ENCODE data around the gene PLAAT4. TPM values are rescaled to one million over a fixed set of nuclear protein-coding genes. Genes with fewer than 3 reads are reported as not detected.
"Not testable (repeated sequence)": the region's sequence is repeated elsewhere in the genome, so short reads cannot be mapped to it uniquely, and the experiment has no call there.

PLAAT4 gene
- total and polyA plus RNA-seq, 2 donors (not counting 3 experiments of a cell fraction or from before 2014, with no cell fraction given) = 0.95 to 1.7 TPM

DNA sequence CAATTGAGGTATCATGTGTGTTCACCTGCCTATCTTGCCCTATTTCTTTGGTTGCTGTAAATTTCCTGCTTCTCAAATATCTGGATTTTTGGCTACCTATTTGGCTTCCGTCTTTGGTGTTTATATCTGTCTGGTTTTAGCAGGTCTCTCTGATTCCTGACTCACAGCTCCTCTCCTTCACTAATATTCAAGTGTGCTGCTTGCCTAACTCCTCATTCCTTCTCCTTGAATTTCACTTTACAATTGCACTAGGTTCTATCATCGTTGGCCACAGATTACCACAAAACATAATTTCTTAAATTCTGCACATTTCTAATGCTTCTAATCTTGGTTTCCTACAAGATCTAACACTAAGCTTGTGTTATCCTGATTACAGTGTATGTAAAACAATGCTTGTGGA is 5.9 kb downstream of the PLAAT4 start:
- FAIRE-seq; H3K36me3 ChIP-seq (ENCODE audit: control insufficient read depth in 2 of 2, extremely low read depth in 1 of 2, insufficient read depth in 2 of 2, low read length in 2 of 2); BruUV-seq (replicated peaks); H3K9ac ChIP-seq (replicated peaks; ENCODE audit: extremely low read depth, insufficient read depth, low read length); POLR2A ChIA-PET; H3K27me3 ChIP-seq (ENCODE audit: control insufficient read depth in 2 of 2, insufficient read depth in 2 of 2, low read length in 2 of 2); dilution Hi-C loops (cut with MboI; ENCODE audit: extremely low pct_ligation_motif_present, low sequenced_read_pairs); H3K27ac ChIP-seq (ENCODE audit: insufficient read depth, low read depth, low read length); H3K4me3 ChIP-seq (replicated peaks in 1 of 3; ENCODE audit: insufficient read depth in 1 of 3, low read depth in 1 of 3, low read length in 3 of 3); H2AFZ ChIP-seq (ENCODE audit: low read depth, low read length); H3K4me1 ChIP-seq (ENCODE audit: control insufficient read depth, extremely low read depth, insufficient read depth, low read length); intact Hi-C loops (cut with micrococcal nuclease); H3K9me3 ChIP-seq (replicated peaks; ENCODE audit: control insufficient read depth, insufficient read depth, low read length); H3K4me2 ChIP-seq (ENCODE audit: insufficient read depth, low read length); DNase-seq (ENCODE audit: low read depth, low spot score); H3K9me1 ChIP-seq (replicated peaks; ENCODE audit: control insufficient read depth, extremely low read depth, insufficient read depth, low read length); H3K79me2 ChIP-seq (ENCODE audit: control insufficient read depth, insufficient read depth, low read length); H4K20me1 ChIP-seq (replicated peaks; ENCODE audit: control insufficient read depth, extremely low read depth, insufficient read depth, low read length): not testable (repeated sequence)
- CTCF ChIA-PET = interaction anchor here (1.7 kb wide), 1 partner anchor 9 kb away, joined by 4 read pairs; no protein-coding TSS in a partner anchor

DNA sequence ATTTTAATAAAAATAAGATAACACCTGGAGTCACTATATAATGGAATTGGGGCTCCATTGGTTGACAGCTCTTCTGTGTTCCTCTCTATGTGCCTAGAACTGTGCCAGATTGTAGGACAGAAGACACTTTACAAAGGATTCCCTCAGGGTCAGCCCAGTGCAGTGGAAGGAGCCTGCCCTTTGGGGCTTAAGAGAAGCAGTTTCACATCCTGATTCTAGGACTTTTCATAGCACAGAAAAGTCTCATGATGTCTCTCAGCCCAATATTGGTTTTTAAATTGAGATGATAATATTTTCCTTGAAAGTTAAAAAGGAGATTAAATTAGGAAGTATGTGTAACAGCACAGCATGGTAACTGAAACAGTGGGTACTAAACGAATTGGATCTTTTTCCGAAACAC is 7.1 kb downstream of the PLAAT4 start:
- no TSS peak for BruUV-seq (replicated peaks)
- Histone ChIP-seq H3K9me1 (replicated peaks; ENCODE audit: control insufficient read depth, extremely low read depth, insufficient read depth, low read length) (no peaks in the 10 kb centered on the region), H3K9ac (replicated peaks; ENCODE audit: extremely low read depth, insufficient read depth, low read length) (no peak overlapping the region), H3K27ac (ENCODE audit: insufficient read depth, low read depth, low read length) (no peak overlapping the region), H3K9me3 (replicated peaks; ENCODE audit: control insufficient read depth, insufficient read depth, low read length) (no peaks in the 10 kb centered on the region), H3K79me2 (ENCODE audit: control insufficient read depth, insufficient read depth, low read length) (no peaks in the 10 kb centered on the region), H4K20me1 (replicated peaks; ENCODE audit: control insufficient read depth, extremely low read depth, insufficient read depth, low read length) (no peaks in the 10 kb centered on the region), H3K4me1 (ENCODE audit: control insufficient read depth, extremely low read depth, insufficient read depth, low read length) (no peaks in the 10 kb centered on the region), H3K27me3 (ENCODE audit: control insufficient read depth in 2 of 2, insufficient read depth in 2 of 2, low read length in 2 of 2) (peaks cover 4 to 8% of the 10 kb centered on the region in 2 experiments), H2AFZ (ENCODE audit: low read depth, low read length) (no peak overlapping the region), H3K4me2 (ENCODE audit: insufficient read depth, low read length) (no peak overlapping the region), H3K36me3 (ENCODE audit: control insufficient read depth in 2 of 2, extremely low read depth in 1 of 2, insufficient read depth in 2 of 2, low read length in 2 of 2) (no peaks in the 10 kb centered on the region), H3K4me3 (replicated peaks in 1 of 3; ENCODE audit: insufficient read depth in 1 of 3, low read depth in 1 of 3, low read length in 3 of 3) (no peak overlapping the region)
- dilution Hi-C loops (cut with MboI; ENCODE audit: extremely low pct_ligation_motif_present, low sequenced_read_pairs) = no loop called here
- no peak for TF ChIP-seq MYC (IDR thresholded peaks at IDR 0.05; ENCODE audit: low read depth, low read length)
- TF ChIP-seq POLR2AphosphoS5 (IDR thresholded peaks at IDR 0.05; ENCODE audit: insufficient read depth, low read depth, low read length) = no peak
- TF ChIP-seq, protein P1, sequence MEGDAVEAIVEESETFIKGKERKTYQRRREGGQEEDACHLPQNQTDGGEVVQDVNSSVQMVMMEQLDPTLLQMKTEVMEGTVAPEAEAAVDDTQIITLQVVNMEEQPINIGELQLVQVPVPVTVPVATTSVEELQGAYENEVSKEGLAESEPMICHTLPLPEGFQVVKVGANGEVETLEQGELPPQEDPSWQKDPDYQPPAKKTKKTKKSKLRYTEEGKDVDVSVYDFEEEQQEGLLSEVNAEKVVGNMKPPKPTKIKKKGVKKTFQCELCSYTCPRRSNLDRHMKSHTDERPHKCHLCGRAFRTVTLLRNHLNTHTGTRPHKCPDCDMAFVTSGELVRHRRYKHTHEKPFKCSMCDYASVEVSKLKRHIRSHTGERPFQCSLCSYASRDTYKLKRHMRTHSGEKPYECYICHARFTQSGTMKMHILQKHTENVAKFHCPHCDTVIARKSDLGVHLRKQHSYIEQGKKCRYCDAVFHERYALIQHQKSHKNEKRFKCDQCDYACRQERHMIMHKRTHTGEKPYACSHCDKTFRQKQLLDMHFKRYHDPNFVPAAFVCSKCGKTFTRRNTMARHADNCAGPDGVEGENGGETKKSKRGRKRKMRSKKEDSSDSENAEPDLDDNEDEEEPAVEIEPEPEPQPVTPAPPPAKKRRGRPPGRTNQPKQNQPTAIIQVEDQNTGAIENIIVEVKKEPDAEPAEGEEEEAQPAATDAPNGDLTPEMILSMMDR (IDR thresholded peaks at IDR 0.05; ENCODE audit: extremely low read depth in 1 of 2, insufficient read depth in 1 of 2, low read depth in 1 of 2, low read length in 2 of 2) = no peak
- no peak for TF ChIP-seq GATA2 (IDR thresholded peaks at IDR 0.05; ENCODE audit: insufficient read depth, insufficient read length, low read depth, low read length)
- TF ChIP-seq FOS (IDR thresholded peaks at IDR 0.05; ENCODE audit: borderline replicate concordance, insufficient read depth, low read length) = no peak
- no peak for FAIRE-seq
- DNase-seq (ENCODE audit: low read depth, low spot score) = no peak
- intact Hi-C loops (cut with micrococcal nuclease) = no loop called here
- ChIA-PET POLR2A (no interaction called here), CTCF (interaction anchor here (1.7 kb wide), 1 partner anchor 8 kb away, joined by 4 read pairs; no protein-coding TSS in a partner anchor)
